Spleen (tissue), 7 donors: ENCODE data around the gene NPIPB13.
"Not testable (repeated sequence)": the region's sequence is repeated elsewhere in the genome, so short reads cannot be mapped to it uniquely, and the experiment has no call there.

Source experiments
- POLR2A ChIP-seq, 3 donors: fragments of 450-650 bp; IDR thresholded peaks; one replicate each; pipeline ENCODE4 v1.5.1; 2017; ENCODE audit warnings: antibody characterized with exemption in 3 of 3, mild to moderate bottlenecking in 1 of 3
- POLR2AphosphoS5 ChIP-seq, 3 donors: sonication (generic); formaldehyde crosslinking; IDR thresholded peaks; one replicate each; pipeline ENCODE4 v1.5.1; 2017; ENCODE audit warnings: antibody characterized with exemption in 3 of 3
- TF ChIP-seq, protein P1 (sequence below), 11 experiments: fragments of 200-600 bp in 7 of 11; fragments of 450-650 bp in 4 of 11; sonication (generic) in 4 of 11; IDR thresholded peaks in 8 of 11; conservative IDR thresholded peaks in 3 of 11; 1 replicate in 7 of 11; 2 replicates in 4 of 11; pipeline versions ENCODE4 v1.4.0 to v1.8.0; 2016 to 2021; ENCODE audit warnings: antibody characterized with exemption in 11 of 11, inconsistent platforms in 4 of 11, mild to moderate bottlenecking in 1 of 11
- donor health status: DM: no; HTN: no; CAD: no; lungs with moderate emphysema.
- donor health status: DM: no; HTN: no; CAD: no.
- donor health status: DM: no; HTN: no; CAD: no.

DNA sequence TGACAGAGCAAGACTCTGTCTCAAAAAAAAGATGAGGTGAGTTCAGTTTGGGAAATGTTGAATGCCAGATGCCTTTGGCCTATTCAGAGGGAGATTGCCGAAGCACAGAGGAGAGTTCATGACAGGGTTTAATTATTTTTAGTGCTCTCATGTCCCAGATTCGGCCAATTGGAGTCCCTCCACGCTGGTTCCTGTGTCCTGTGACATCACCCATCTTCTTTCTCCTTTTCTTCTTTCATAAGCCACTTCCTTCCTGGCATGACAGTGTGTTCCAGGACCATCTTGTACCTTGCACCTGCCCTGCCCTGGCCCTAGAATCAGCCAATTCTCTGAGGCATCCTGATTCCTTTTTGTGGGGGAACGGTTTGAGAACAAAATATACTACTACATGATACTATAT is 36.9 kb downstream of the NPIPB13 start:
- TF ChIP-seq, protein P1, sequence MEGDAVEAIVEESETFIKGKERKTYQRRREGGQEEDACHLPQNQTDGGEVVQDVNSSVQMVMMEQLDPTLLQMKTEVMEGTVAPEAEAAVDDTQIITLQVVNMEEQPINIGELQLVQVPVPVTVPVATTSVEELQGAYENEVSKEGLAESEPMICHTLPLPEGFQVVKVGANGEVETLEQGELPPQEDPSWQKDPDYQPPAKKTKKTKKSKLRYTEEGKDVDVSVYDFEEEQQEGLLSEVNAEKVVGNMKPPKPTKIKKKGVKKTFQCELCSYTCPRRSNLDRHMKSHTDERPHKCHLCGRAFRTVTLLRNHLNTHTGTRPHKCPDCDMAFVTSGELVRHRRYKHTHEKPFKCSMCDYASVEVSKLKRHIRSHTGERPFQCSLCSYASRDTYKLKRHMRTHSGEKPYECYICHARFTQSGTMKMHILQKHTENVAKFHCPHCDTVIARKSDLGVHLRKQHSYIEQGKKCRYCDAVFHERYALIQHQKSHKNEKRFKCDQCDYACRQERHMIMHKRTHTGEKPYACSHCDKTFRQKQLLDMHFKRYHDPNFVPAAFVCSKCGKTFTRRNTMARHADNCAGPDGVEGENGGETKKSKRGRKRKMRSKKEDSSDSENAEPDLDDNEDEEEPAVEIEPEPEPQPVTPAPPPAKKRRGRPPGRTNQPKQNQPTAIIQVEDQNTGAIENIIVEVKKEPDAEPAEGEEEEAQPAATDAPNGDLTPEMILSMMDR (IDR thresholded peaks at IDR 0.05 in 8 of 11, conservative IDR thresholded peaks at IDR 0.05 in 3 of 11), result not testable (repeated sequence)
- not testable (repeated sequence) for TF ChIP-seq POLR2A, POLR2AphosphoS5 (IDR thresholded peaks at IDR 0.05)
